ENCODE results near the gene GSTM4.
"Not testable (repeated sequence)": the region's sequence is repeated elsewhere in the genome, so short reads cannot be mapped to it uniquely, and the experiment has no call there.

GSTM4 gene

DNA sequence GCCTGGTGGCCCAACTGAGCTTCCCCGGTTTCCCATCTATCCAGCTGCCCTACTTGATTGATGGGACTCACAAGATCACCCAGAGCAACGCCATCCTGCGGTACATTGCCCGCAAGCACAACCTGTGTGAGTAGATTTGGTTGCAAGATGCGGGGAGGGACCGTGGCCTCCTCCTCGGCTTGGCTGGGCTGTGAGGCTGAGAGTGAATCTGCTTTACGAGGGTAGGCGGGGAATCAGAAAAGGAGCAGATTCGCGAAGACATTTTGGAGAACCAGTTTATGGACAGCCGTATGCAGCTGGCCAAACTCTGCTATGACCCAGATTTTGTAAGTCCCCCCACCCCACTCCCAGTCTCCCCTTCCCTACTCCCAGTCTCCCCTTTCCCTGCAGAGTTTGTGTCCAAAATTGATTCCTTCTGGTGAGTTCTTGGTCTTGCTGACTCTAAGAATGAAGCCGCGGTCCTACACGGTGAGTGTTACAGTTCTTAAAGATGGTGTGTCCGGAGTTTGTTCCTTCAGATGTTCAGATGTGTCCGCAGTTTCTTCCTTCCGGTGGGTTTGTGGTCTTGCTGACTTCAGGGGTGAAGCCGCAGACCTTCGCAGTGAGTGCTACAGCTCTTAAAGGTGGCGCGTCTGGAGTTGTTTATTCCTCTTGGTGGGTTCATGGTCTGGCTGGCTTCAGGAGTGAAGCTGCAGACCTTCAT, 13.5 kb downstream of the GSTM4 start:
- peak; percentile 81 for DNase-seq

DNA sequence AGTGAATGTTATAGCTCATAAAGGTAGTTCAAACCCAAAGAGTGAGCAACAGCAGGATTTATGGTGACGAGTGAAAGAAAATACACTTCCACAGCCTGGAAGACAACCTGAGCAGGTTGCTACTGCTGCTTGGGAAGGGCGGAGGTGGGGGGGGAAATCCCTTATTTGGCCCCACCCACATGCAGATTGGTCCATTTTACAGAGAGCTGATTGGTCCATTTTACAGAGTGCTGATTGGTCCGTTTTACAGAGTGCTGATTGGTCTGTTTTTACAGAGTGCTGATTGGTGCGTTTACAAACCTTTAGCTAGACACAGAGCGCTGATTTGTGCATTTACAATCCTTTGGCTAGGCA, 14.0 kb downstream of the GSTM4 start:
- DNase-seq = not testable (repeated sequence)

GRCh38 chr1:109671067-109671466, 15.2 kb downstream of the GSTM4 start:
- DNase-seq = no peak

- DNase-seq = not testable (repeated sequence)
Observed at GRCh38 chr1:109673861-109674260, 18.0 kb downstream of the GSTM4 start.

- DNase-seq = not testable (repeated sequence)
Observed at GRCh38 chr1:109676683-109677381, 20.9 kb downstream of the GSTM4 start.

DNA sequence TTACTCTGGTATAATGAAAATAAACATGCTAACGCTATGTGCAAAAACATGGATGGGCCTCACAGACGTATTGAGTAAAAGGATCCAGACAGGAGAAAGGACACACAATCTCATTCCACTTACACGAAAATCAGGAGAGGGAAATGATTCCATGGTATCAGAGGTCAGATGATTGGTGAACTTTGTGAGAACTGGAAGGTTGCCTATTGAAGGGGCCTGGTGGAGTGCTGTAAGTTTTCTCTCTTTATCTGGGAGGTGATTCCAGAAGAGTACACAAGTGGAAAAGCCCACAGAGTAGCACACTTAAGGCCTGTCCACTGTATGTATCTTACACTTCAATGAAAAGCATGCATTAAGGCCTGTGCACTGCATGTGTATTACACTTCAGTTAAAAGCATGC, 21.6 kb downstream of the GSTM4 start:
- no peak for DNase-seq

DNA sequence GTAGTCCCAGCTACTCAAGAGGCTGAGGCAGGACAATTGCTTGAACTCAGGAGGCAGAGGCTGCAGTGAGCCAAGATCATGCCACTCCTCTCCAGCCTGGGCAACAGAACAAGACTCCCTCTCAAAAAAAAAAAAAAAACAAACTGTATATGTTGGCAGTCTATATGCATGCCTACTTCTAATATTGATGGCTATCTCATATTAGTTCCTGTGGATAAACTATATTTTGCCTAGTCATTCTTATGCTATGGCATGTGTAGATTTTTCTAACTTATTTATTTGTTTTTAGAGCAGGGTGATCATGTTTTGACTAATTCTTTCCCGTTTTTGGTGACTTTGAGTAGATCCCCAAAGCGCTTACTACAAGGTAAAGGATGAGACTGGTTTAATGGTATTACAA, 22.7 kb downstream of the GSTM4 start:
- DNase-seq = not testable (repeated sequence)

- DNase-seq = not testable (repeated sequence)
Observed at GRCh38 chr1:109684777-109685176, 28.9 kb downstream of the GSTM4 start.

- DNase-seq = not testable (repeated sequence)
Observed at GRCh38 chr1:109685399-109685798, 29.5 kb downstream of the GSTM4 start.

DNA sequence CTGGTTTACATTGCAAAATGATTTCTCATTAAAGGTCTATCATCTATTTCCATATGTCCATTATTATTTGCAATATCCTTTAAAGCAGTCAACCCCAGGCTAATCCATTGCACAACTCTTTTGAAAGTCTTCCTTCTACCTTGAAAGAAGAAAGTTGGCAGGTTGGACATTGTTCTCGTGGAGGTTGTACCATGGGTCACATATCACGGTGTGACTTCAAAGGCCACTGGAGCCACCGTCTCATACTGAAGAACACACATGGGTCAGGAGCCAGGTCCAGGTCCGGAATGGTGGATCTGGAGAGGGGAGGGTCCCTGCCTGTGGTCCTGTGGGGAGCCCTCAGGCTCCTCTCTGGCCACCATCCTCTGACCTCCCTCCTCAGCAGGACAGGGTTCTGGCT, 30.0 kb downstream of the GSTM4 start:
- DNase-seq = not testable (repeated sequence)

- peak; percentile 10 for DNase-seq
Observed at GRCh38 chr1:109687109-109687508, 31.2 kb downstream of the GSTM4 start.

DNA sequence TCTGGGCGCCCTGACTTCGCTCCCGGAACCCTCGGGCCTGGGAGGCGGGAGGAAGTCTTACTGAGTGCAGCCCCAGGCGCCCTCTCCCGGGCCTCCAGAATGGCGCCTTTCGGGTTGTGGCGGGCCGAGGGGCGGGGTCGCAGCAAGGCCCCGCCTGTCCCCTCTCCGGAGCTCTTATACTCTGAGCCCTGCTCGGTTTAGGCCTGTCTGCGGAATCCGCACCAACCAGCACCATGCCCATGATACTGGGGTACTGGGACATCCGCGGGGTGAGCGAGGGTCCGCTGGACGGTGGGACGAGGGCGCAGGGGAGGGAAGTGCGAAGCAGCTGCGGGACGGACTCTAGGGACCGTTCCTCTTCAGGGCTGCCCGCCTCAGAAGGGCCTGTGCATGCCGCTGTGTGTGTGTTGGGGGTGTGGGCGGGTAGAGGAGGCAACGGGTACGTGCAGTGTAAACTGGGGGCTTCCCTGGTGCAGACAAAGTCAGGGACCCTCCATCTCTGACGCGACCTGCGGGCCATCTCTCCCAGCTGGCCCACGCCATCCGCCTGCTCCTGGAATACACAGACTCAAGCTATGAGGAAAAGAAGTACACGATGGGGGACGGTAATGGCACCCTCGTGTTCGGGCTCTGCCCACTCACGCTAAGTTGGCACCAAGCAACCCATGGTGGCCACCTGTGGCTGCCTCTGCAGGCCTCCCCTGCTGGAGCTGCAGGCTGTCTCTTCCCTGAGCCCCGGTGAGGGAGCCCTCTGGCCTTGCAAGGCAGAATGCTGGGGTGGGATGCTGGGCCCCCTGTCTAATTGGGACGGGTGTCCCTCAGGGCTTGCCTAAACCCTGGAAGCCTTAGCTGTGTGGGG, 32.0 kb downstream of the GSTM4 start, which contains the start of gene GSTM1:
TSS of gene GSTM1 (plus strand) at position 177 of the 859 bp plus-strand sequence. CDS start at position 234, 57 bp downstream.
- peak; percentile 69 for DNase-seq

DNA sequence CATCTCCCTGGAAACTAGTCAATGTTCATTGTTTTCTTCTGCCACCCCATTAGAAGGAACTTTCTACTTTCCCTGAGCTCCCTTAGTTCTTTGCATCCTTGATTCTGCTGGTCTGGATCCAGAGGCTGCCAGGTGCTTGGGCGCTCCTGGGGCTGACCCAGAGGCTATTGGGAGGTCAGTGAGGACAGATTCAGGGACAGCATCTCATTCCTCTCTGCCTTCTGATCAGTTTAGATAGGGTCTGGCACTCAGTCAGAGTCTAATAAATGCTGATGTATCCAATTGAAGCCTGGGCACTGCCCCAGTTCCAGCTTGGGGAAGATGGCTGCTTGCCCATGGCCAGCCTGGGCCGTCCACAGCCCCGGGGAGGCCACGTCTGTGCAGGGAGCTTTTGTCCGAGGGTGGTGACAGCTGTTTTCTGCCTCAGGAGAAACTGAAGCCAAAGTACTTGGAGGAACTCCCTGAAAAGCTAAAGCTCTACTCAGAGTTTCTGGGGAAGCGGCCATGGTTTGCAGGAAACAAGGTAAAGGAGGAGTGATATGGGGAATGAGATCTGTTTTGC, 34.0 kb downstream of the GSTM4 start:
- DNase-seq = no peak

DNA sequence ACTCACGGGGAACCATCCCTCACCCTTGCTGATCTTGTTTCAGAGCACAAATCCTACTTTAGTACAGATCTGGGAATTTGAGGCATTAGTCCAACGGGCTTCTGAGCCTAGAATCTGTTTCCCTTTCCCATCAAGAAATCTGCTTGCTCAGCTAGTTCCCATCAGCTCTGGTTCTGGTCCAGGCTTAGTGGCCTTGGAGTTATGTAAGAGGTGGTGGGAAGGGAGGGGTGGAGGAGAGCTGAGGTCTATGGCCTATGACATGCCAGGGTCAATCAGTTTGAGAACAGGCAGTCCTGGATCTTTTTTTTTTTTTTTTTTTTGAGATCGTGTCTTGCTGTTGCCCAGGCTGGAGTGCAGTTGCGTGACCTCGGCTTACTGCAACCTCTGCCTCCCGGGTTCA, 35.9 kb downstream of the GSTM4 start:
- no peak for DNase-seq

DNA sequence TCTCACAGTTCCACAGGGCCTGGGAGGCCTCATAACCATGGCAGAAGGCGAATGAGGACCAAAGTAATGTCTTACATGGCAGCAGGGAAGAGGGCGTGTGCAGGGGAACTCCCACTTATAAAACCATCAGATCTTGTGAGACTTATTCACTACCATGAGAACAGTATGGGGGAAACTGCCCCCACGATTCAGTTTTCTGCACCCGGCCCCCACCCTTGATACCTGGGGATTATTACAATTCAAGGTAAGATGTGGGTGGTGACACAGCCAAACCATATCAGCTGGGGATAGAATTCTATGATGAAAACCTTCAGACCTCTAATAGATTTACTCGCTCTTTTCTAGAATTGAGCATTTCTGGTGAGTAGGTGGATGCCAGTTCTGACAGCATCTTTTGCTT, 38.5 kb downstream of the GSTM4 start:
- not testable (repeated sequence) for DNase-seq

DNA sequence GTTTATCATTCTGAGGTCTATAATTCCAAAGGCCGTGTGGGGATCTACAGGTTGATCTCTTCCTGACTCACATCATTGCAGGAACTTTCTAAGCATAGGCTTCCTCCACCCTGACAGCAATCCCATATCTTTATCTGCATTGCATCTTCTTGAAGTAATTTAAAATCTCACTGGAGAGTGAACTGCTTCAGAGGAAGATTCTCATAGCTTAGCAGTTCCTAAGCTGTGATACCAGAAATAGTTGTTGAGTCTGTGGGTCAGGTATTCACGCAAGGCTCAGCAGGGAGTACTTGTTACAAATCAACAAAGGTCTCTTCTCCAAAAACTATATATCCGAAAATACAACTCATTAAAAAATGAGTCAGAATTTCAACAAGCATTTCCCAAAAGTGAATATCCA, 39.2 kb downstream of the GSTM4 start:
- DNase-seq = not testable (repeated sequence)

- DNase-seq = no peak
Observed at GRCh38 chr1:109697066-109697465, 41.2 kb downstream of the GSTM4 start.

- not testable (repeated sequence) for DNase-seq
Observed at GRCh38 chr1:109697861-109698260, 42.0 kb downstream of the GSTM4 start.

- DNase-seq = not testable (repeated sequence)
Observed at GRCh38 chr1:109702940-109703339, 47.0 kb downstream of the GSTM4 start.

DNA sequence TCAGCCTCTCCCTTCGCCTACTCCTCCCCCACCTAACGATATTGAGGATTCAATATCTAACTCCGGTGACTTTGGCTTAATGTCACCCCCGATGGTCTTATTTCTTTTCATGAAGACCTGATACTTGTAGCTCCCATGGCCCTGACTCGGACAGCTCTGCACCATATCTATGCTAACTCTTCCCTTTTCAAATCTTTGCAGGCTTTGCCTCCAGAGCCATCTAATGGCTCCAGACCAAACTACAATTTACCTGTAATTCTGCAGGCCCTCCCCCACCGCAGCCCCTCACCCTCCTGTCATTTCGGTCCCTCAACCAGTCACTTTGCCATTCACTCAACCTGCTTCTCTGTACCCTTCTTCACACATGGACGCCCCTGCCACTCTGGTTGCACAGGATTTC, 48.3 kb downstream of the GSTM4 start:
- no peak for DNase-seq

DNA sequence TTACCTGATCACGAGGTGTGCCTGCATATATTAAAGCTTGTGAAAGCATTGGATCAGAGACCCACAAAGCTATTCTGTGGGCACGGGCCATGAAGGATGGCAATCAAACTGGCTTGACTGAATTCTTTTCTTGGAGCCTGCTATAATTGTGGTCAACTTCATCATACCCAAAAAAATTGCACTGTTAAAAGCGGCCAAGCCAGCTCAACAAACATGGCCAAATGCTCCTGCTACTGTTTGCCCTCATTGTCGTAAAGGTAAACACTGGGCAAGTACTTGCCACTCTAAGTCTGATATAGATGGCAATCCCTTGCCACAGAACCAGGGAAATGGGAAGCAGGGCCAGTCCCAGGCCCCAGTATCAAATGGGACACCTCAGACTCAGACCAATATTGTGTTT, 49.5 kb downstream of the GSTM4 start:
- no peak for DNase-seq

DNA sequence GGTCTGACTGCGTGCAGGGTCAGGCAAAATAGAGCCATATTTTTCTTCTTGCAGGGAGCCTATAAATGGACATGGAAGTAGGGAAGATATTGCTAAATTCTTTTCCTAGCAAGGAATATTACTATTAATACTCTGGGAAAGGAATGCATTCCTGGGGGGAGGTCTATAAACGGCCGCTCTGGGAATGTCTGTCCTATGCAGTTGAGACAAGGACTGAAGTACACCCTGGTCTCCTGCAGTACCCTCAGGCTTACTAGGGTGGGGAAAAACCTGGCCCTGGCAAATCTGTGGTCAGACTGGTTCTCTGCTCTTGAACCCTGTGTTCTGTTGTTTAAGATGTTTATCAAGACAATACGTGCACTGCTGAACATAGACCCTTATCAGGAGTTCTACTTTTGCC, 53.0 kb downstream of the GSTM4 start:
- DNase-seq = not testable (repeated sequence)

DNA sequence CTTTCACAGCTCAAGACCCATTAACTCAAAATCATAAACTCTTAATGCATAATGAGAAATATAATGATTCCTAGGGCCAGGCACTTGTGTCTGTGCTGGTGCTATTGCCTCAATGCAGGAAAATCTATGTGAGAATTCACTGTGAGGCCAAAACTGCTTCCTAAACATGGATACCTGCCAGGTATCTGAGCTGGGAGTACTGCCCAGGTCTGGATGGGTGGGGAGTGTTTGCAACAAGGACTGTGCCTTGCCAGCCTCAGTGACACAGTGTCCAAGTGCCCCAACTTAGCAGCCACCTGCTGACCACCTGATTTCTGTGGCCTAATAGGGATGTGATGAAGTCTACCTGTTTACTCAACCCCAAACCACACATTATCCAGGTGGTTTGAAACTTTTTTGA, 53.9 kb downstream of the GSTM4 start:
- DNase-seq = not testable (repeated sequence)

Measured in GDM1 (cell line).